HG02798 (cell line): Measurements from ENCODE around the gene BAIAP2L2.

Source experiments
- ATAC-seq: cut with Tn5 transposase; IDR thresholded peaks from one replicate; pipeline ENCODE4 v1.9.1; 2021; ENCODE audit warnings: mild to moderate bottlenecking; ENCODE audit not compliant: unreplicated experiment, poor library complexity

The BAIAP2L2 gene

GRCh38 chr22:38109371-38110001, 998 bp downstream of the BAIAP2L2 start:
- no peak for ATAC-seq

GRCh38 chr22:38108561-38109319, 1.7 kb downstream of the BAIAP2L2 start:
- no peak for ATAC-seq

- ATAC-seq, result no peak
These were observed 2.6 kb downstream of the BAIAP2L2 start for GRCh38 chr22:38107692-38108515.

GRCh38 chr22:38106814-38107578, 3.5 kb downstream of the BAIAP2L2 start:
- no peak for ATAC-seq

DNA sequence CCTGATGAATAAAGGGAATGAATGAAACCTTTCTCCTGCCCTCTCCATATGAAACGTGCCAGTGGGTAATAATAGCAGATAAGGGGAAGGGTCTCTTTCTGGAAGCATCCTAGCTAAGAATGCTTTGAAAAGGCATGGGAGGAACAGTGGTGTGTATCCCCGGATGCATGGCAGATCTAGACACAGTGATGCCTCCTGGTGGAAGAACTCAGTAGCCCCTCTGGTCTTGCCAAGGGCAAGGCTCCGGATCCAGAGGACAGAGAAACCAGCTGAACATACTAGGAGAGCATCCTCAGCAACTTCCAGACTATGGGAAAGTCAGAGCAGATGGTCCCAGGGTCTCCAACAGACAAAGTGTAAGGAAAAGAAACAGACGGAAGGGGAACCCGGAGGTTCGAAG, 6.4 kb downstream of the BAIAP2L2 start:
- ATAC-seq, result no peak

DNA sequence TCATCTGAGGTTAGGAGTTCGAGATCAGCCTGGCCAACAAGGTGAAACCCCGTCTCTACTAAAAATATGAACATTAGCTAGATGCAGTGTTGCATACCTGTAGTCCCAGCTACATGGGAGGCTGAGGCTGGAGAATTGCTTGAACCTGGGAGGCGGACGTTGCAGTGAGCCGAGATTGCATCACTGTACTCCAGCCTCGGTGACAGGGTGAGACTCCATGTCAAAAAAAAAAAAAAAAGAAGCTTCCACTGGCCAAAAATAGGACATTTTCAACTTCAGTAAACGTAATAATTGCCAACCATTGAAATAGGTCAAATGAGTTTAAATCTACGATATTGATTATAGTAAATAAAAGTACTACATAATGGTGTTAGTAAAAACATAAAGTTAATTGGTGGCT, 6.8 kb downstream of the BAIAP2L2 start:
- no peak for ATAC-seq

DNA sequence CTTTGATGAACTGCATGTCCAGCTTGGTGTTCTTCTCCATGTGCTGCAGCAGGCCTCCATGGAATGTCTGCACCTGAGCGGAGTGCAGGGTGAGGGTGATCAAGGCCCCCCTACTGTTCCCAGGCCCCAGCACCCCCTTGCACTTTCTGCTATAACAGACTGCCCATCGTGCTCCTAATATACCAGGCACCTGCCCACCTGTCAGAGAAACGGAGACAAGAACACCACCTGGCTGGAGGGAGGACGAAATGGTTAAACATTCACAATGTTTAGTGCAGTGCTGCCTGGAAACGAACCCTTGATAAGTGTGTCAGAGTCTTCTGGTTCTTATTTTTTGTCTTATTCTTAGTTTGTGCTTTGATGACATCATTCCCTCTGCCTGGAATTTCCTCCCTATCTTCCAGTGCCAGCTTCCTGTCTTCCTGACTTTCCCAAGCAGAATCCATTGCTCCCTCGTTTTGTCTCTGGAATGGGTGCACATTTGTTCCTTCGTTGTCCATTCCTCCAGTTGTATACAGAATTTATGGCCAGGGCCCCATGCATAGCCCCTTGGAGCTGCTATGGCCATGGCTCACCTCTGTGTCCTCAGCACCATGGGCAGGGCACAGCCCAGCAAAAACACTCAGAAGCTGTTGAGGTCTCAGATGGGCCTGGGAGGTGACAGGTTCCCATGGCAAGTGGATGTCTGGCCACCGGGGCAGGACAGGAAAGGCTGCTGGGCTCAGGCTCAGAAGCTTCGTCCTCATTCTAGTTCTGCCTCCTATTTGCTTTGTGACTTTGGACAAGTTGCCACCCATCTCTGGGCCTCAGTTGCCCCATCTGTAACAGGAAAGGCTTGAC, 11.9 kb downstream of the BAIAP2L2 start:
- ATAC-seq, result no peak

DNA sequence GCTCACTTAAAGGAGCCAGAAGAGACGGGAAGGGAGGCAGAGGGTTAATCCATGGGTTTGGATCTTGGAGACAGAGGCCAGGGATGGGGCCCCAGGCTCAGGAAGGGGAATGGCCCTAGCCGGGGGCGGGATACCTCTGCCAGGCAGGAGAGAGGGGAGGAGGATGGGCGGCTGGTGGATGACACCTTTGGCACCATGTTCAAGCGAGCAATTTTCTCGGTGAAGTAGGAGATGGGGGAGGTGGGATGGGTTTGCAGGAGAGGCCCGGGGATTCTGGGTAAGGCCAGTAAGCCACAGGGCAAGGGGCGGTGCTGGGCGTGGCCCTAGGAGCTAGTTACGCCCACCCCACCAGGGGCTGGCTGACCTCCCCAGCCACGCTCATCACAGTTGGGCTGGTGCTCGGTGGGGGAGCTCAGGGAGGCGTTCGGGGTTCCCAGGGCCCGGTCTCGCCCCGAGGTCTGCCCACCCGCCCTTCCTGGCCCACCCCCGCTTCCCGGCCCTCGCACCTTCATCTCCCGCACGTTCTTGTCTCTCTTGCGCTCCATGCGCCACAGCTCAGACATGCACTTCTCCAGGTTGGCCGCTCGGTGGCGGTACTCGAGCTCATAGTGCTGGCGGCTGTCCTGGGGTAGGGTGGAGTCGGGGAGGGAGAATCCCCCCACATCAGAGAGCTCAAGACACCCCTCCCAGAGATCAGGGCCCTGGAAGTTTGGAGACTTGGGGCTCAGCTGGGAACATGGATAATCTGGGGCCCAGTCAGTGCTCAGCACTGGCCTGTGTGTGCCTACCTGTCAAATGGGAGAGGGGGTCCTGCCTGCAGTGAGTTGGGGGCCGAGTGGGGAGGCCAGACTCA, 12.7 kb downstream of the BAIAP2L2 start:
- no peak for ATAC-seq

DNA sequence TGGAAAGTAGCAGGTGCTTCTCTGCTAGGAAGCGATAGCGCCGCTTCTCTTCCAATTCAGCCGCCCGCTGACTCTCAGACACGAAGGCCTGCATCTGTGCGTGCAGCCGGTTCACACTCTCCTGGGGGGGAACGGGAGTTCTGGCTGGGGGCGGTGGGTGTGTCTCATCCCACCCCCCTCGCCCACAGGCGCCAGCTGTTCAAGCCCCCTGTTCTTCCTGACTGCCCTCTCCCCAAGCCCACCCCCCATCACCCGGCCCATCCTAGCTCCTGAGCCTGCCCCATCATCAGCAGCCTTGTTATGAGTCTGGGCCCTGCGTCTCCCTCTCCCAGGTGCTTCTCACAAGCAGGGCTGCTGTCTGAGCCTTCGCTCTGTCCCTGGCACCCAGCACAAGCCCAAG, 13.4 kb downstream of the BAIAP2L2 start:
- no peak for ATAC-seq

- ATAC-seq, result no peak
These were observed 21.0 kb downstream of the BAIAP2L2 start for GRCh38 chr22:38089474-38089851.

DNA sequence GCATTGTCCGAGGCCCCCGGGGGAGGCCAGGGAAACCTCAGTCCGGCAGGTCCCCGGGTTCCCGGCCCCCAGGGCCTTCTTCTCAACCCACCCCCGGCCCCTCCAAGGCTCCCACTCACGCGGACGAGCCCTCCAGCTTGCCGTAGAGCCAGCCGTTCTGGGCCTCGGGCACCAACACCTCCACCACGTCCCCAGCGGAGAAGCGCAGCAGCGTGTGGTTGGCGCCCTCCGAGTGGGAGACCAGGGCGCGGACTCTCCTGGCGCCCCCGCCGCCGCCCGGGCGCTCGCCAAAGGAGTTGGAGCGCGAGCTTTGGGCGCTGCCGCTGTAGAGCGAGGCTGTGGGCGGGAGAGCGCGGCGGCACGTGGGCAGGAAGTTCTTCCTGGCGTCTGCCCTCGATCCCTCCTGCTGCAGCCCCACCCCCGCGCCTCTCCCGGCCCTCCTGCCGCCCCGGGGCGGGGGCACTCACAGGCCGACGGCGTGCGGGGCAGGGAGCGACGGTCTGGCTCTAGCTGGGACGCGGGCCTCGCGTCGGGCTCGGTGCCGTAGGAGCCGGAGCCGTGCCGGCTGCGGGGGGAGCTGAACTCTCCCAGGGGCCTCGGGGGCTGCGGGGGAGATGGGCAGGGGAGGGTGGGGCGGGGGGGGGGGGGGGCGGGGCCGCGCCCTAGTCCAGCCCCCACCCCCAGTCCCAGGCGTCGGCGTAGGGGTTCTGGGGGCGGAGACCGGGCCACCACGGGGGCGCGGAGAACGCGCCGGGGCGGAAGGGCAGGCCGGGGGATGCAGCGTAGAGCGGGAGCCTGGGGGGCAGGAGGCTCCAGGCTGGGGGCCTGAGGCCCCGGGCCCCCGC, 21.6 kb downstream of the BAIAP2L2 start:
- no peak for ATAC-seq

- no peak for ATAC-seq
These were observed 22.6 kb downstream of the BAIAP2L2 start for GRCh38 chr22:38087855-38088254.

- ATAC-seq, result no peak
These were observed 23.5 kb downstream of the BAIAP2L2 start for GRCh38 chr22:38086942-38087341.

DNA sequence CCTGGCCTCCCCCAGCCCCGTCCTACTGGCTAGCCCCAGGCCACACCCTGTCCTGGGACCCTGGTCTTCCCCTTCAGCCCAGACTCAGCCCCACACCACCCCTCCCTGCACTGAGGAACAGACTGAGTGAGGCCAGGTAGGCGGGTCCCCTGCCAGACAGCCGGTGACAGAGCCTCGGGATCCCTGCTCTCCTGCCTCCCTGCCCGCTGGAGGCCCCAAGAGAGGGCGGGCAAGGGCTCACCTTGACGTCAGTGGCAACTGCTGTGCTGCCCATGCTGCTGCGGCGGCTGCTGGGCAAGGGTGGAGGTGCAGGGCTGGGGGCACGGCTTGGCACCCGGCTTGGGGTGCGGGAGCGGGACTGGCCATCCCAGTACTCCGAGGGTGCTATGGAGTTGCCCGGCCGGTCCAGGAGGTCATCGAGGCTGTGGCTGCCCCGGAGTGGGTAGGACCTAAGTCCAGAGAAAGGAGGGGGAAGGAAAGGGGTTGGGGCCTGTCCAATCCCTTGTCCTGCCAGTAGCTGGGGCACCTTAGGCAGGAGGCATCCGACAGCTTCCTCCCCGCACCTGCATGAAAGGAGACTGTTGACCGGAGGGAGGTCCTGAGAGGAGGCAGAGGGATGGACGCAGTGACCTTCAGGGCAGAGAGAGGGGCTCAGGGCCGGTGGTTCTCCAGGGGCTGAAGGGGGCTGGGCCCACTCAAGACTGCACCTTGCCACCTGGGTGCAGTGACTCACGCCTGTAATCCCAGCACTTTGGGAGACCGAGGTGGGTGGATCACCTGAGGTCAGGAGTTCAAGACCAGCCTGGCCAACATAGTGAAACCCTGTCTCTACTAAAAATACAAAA, 24.3 kb downstream of the BAIAP2L2 start:
- ATAC-seq, result no peak

DNA sequence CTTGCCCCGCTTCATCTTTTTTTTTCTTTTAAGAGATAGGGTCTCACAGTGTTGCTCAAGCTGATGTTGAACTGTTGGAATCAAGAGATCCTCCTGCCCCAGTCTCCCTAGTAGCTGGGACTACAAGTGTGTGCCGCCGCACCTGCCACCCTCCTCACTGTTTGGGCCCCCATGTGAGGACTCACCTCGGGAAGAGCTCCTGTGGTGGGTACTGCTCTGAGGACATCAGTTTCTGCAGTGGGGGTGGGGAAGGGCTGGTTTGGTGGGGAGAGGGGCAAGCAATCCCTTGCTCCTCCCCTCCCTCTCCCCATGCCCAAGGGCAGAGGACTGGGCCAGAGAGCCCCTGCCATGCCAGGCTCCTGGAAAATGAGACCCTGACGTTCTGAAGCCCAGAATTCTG, 25.0 kb downstream of the BAIAP2L2 start:
- ATAC-seq, result no peak

DNA sequence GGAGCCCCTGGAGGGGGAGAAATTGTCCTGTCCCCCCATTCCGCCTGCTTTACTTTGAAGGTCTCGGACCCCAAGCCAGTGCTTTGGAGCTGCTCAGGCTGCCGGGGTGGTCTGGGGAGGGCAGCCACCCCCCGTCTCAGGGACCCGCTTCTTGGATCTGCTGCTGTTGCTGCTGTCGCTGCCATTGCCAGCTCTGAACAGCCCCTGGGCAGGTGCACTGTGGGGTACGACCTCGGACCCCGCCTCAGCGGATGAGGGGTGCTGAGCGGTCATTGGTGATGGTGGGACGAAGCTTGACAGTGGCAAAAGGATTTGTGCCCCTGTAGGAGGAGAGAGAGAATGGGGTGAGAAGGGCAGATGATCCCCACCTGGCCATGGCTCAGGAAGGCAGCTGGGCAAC, 25.4 kb downstream of the BAIAP2L2 start:
- ATAC-seq, result no peak
